Mesenchymal stem cell (in vitro differentiated cells and primary cell): ENCODE data around the gene GLRB.
"Not testable (repeated sequence)": the region's sequence is repeated elsewhere in the genome, so short reads cannot be mapped to it uniquely, and the experiment has no call there.

ENCODE experiments used
- DNase-seq: peaks from one replicate; pipeline ENCODE4 v3.0.0-alpha.2; 2013
- H2AFZ ChIP-seq: one replicate; pipeline ENCODE4 v1.6.1; 2013; ENCODE audit warnings: low read depth, mild to moderate bottlenecking, control low read depth, inconsistent platforms, low read length, moderate library complexity
- H2AK5ac ChIP-seq: 2 replicates; pipeline ENCODE4 v1.6.1; 2013; ENCODE audit warnings: low read length, moderate library complexity, mild to moderate bottlenecking, inconsistent platforms; ENCODE audit not compliant: severe bottlenecking
- H2BK120ac ChIP-seq: one replicate; pipeline ENCODE4 v1.6.1; 2013; ENCODE audit warnings: low read depth, mild to moderate bottlenecking, inconsistent platforms, low read length, moderate library complexity
- H2BK12ac ChIP-seq, 2 experiments: one replicate each; pipeline ENCODE4 v1.6.1; 2013; ENCODE audit warnings: inconsistent platforms in 2 of 2, low read length in 2 of 2, mild to moderate bottlenecking in 2 of 2, moderate library complexity in 2 of 2, control low read depth in 1 of 2
- H2BK15ac ChIP-seq: one replicate; pipeline ENCODE4 v1.6.1; 2013; ENCODE audit warnings: mild to moderate bottlenecking, low read depth, inconsistent platforms; ENCODE audit not compliant: poor library complexity, severe bottlenecking
- H2BK5ac ChIP-seq: 2 replicates; pipeline ENCODE4 v1.6.1; 2013; ENCODE audit warnings: low read depth, mild to moderate bottlenecking, low read length, control low read depth, inconsistent platforms; ENCODE audit not compliant: poor library complexity, severe bottlenecking
- H3K14ac ChIP-seq, 2 experiments: one replicate each; pipeline ENCODE4 v1.6.1; 2013; ENCODE audit warnings: inconsistent platforms in 2 of 2, low read length in 2 of 2, control low read depth in 1 of 2, mild to moderate bottlenecking in 1 of 2, moderate library complexity in 1 of 2
- H3K18ac ChIP-seq, 2 experiments: one replicate each; pipeline ENCODE4 v1.6.1; 2013; ENCODE audit warnings: inconsistent platforms in 2 of 2, low read length in 2 of 2, control low read depth in 1 of 2, low read depth in 1 of 2, mild to moderate bottlenecking in 1 of 2
- H3K23ac ChIP-seq, 2 experiments: one replicate each; pipeline ENCODE4 v1.6.1; 2013; ENCODE audit warnings: inconsistent platforms in 2 of 2, low read length in 2 of 2, mild to moderate bottlenecking in 2 of 2, moderate library complexity in 2 of 2, control low read depth in 1 of 2
- H3K27ac ChIP-seq: 2 replicates; pipeline ENCODE4 v1.5.1; 2013; ENCODE audit warnings: mild to moderate bottlenecking, moderate library complexity, low read length, control low read depth, inconsistent platforms; ENCODE audit not compliant: poor library complexity, severe bottlenecking
- H3K27me3 ChIP-seq, 2 experiments: 2 replicates each; pipeline versions ENCODE4 v1.6.1 to v1.7.0; 2013; ENCODE audit warnings: low read length in 2 of 2, mild to moderate bottlenecking in 2 of 2, moderate library complexity in 2 of 2, control low read depth in 1 of 2, inconsistent platforms in 1 of 2; ENCODE audit not compliant: control insufficient read depth in 1 of 2, insufficient read depth in 1 of 2
- H3K36me3 ChIP-seq, 2 experiments: 2 replicates each; pipeline versions ENCODE4 v1.6.1 to v1.7.0; 2013; ENCODE audit warnings: low read length in 2 of 2, control low read depth in 1 of 2, inconsistent platforms in 1 of 2, low read depth in 1 of 2, mild to moderate bottlenecking in 1 of 2; ENCODE audit not compliant: insufficient read depth in 2 of 2, control insufficient read depth in 1 of 2
- H3K4ac ChIP-seq, 2 experiments: one replicate each; pipeline ENCODE4 v1.6.1; 2013; ENCODE audit warnings: inconsistent platforms in 2 of 2, low read length in 2 of 2, mild to moderate bottlenecking in 2 of 2, moderate library complexity in 2 of 2, control low read depth in 1 of 2, low read depth in 1 of 2
- H3K4me1 ChIP-seq: 2 replicates; pipeline ENCODE4 v1.6.1; 2013; ENCODE audit warnings: low read depth, low read length, control low read depth; ENCODE audit not compliant: control insufficient read depth, insufficient read depth
- H3K4me2 ChIP-seq: 2 replicates; pipeline ENCODE4 v1.6.1; 2013; ENCODE audit warnings: low read length, mild to moderate bottlenecking, inconsistent platforms; ENCODE audit not compliant: poor library complexity, severe bottlenecking
- H3K4me3 ChIP-seq, 2 experiments: 2 replicates each; pipeline versions ENCODE4 v1.5.1 to v1.7.0; 2013; ENCODE audit warnings: low read length in 2 of 2, mild to moderate bottlenecking in 2 of 2, control low read depth in 1 of 2, low read depth in 1 of 2; ENCODE audit not compliant: insufficient read depth in 1 of 2
- H3K79me1 ChIP-seq: replicated peaks from 2 replicates; pipeline ENCODE4 v1.6.1; 2013; ENCODE audit warnings: mild to moderate bottlenecking, control low read depth, low read length, inconsistent platforms; ENCODE audit not compliant: poor library complexity, severe bottlenecking
- H3K9ac ChIP-seq: 2 replicates; pipeline ENCODE4 v1.7.0; 2013; ENCODE audit warnings: mild to moderate bottlenecking, low read length, moderate library complexity
- H3K9me3 ChIP-seq: 2 replicates; pipeline ENCODE4 v1.7.0; 2013; ENCODE audit warnings: mild to moderate bottlenecking, low read length; ENCODE audit not compliant: control insufficient read depth
- H4K8ac ChIP-seq: one replicate; pipeline ENCODE4 v1.6.1; 2013; ENCODE audit warnings: inconsistent platforms, mild to moderate bottlenecking, low read length, moderate library complexity
- H4K91ac ChIP-seq: one replicate; pipeline ENCODE4 v1.6.1; 2013; ENCODE audit warnings: mild to moderate bottlenecking, low read length, inconsistent platforms
- WGBS: methylation state at CpG from one replicate; pipeline ENCODE4 v1.1.7; 2013; ENCODE audit warnings: mixed read lengths; 5-methylcytosine and 5-hydroxymethylcytosine counted together

Gene GLRB

GRCh38 chr4:157170321-157170720 is 94.4 kb downstream of the GLRB start:
- Histone ChIP-seq H3K14ac (no peak overlapping the region), H3K4me2 (no peak overlapping the region), H3K79me1 (no peaks in the 10 kb centered on the region), H3K9me3 (no peaks in the 10 kb centered on the region), H3K18ac (no peak overlapping the region), H4K91ac (no peak overlapping the region), H3K36me3 (no peaks in the 10 kb centered on the region), H2BK120ac (no peak overlapping the region), H3K4me3 (no peak overlapping the region), H3K9ac (no peak overlapping the region), H2BK15ac (no peak overlapping the region), H2BK12ac (no peak overlapping the region), H2AK5ac (no peak overlapping the region), H3K27ac (no peak overlapping the region), H3K23ac (no peak overlapping the region), H3K4ac (no peak overlapping the region), H2BK5ac (no peak overlapping the region), H4K8ac (no peak overlapping the region), H2AFZ (no peak overlapping the region), H3K27me3 (no peaks in the 10 kb centered on the region), H3K4me1 (no peaks in the 10 kb centered on the region)
- WGBS, result 86% methylated on average over 4 of the region's 5 CpGs
- no peak for DNase-seq

- Histone ChIP-seq H3K27me3 (no peaks in the 10 kb centered on the region), H4K8ac (no peak overlapping the region), H3K4me1 (no peaks in the 10 kb centered on the region), H3K18ac (no peak overlapping the region), H3K27ac (no peak overlapping the region), H3K9me3 (no peaks in the 10 kb centered on the region), H2BK15ac (no peak overlapping the region), H3K4ac (no peak overlapping the region), H2AFZ (no peak overlapping the region), H3K4me3 (no peak overlapping the region), H2BK120ac (no peak overlapping the region), H3K23ac (no peak overlapping the region), H3K79me1 (no peaks in the 10 kb centered on the region), H3K9ac (no peak overlapping the region), H2BK12ac (no peak overlapping the region), H3K36me3 (no peaks in the 10 kb centered on the region), H3K4me2 (no peak overlapping the region), H3K14ac (no peak overlapping the region), H2BK5ac (no peak overlapping the region), H2AK5ac (no peak overlapping the region), H4K91ac (no peak overlapping the region)
- WGBS, result 67% methylated on average over 1 of the region's 3 CpGs
- no peak for DNase-seq
These were observed 96.1 kb downstream of the GLRB start for GRCh38 chr4:157172011-157172410.

GRCh38 chr4:157180268-157180667 is 104.3 kb downstream of the GLRB start:
- H3K36me3 ChIP-seq, H3K23ac ChIP-seq, DNase-seq, H3K27ac ChIP-seq, H3K18ac ChIP-seq, H4K8ac ChIP-seq, H4K91ac ChIP-seq, H3K4me3 ChIP-seq, H3K4me1 ChIP-seq, H2AFZ ChIP-seq, H3K79me1 ChIP-seq, H2BK15ac ChIP-seq, H2BK120ac ChIP-seq, H2BK12ac ChIP-seq, H3K4ac ChIP-seq, H3K4me2 ChIP-seq, H2BK5ac ChIP-seq, H3K27me3 ChIP-seq, H2AK5ac ChIP-seq, H3K14ac ChIP-seq, H3K9ac ChIP-seq, H3K9me3 ChIP-seq: not testable (repeated sequence)
- WGBS, result 77% methylated on average over 14 of the region's 14 CpGs

DNA sequence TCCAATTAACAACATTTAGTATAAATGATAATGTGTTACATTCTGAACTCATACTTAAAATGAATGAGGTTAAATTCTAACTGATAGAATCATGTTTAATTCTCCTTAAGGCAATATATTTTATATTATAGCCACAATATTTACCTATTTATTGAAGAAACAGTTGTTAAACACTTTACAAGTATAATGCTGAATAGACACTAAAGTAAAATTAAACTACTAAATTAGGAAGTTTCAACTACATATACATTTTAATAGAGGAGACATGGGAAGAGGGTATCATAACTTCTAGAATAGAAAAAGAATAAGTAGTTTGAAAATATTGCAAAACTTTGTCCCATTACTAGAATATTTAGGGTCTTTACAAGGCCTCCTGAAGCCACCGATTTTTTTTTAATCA is 108.3 kb downstream of the GLRB start:
- Histone ChIP-seq H3K27me3 (no peaks in the 10 kb centered on the region), H3K14ac (no peak overlapping the region), H3K4me3 (no peak overlapping the region), H3K4ac (no peak overlapping the region), H4K91ac (no peak overlapping the region), H3K23ac (no peak overlapping the region), H3K36me3 (no peaks in the 10 kb centered on the region), H2AK5ac (no peak overlapping the region), H2BK12ac (no peak overlapping the region), H3K18ac (no peak overlapping the region), H3K9ac (no peak overlapping the region), H2BK120ac (no peak overlapping the region), H3K79me1 (no peaks in the 10 kb centered on the region), H2BK5ac (no peak overlapping the region), H3K4me2 (no peak overlapping the region), H3K9me3 (no peaks in the 10 kb centered on the region), H2BK15ac (no peak overlapping the region), H4K8ac (no peak overlapping the region), H3K27ac (no peak overlapping the region), H3K4me1 (no peaks in the 10 kb centered on the region), H2AFZ (no peak overlapping the region)
- DNase-seq, result no peak
- 100% methylated on average over 1 of the region's 1 CpG for WGBS
